ENCODE data around the gene IQCB1.
"Not testable (repeated sequence)": the region's sequence is repeated elsewhere in the genome, so short reads cannot be mapped to it uniquely, and the experiment has no call there.

DNA sequence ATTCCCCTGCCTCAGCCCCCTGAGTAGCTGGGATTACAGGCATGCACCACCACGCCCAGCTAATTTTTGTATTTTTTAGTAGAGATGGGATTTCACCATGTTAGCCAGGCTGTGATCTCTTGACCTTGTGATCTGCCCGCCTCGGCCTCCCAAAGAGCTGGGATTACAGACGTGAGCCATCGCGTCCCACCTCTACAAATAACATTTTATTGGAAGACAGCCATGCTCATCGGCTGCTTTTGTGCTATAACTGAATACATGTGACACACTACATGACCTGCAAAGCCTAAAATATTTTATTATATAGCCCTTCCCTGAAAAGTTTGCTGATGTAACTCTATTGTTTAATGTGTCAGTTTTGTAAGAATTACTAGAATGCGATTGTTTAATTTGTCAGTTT lies 52.1 kb downstream of the IQCB1 start:
- TF ChIP-seq, protein P1, sequence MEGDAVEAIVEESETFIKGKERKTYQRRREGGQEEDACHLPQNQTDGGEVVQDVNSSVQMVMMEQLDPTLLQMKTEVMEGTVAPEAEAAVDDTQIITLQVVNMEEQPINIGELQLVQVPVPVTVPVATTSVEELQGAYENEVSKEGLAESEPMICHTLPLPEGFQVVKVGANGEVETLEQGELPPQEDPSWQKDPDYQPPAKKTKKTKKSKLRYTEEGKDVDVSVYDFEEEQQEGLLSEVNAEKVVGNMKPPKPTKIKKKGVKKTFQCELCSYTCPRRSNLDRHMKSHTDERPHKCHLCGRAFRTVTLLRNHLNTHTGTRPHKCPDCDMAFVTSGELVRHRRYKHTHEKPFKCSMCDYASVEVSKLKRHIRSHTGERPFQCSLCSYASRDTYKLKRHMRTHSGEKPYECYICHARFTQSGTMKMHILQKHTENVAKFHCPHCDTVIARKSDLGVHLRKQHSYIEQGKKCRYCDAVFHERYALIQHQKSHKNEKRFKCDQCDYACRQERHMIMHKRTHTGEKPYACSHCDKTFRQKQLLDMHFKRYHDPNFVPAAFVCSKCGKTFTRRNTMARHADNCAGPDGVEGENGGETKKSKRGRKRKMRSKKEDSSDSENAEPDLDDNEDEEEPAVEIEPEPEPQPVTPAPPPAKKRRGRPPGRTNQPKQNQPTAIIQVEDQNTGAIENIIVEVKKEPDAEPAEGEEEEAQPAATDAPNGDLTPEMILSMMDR (optimal IDR thresholded peaks at IDR 0.05 in 1 of 3, IDR thresholded peaks at IDR 0.05 in 1 of 3, conservative IDR thresholded peaks at IDR 0.05 in 1 of 3; ENCODE audit: extremely low read depth in 1 of 3, insufficient read depth in 2 of 3, low read length in 3 of 3): not testable (repeated sequence)
- TF ChIP-seq EZH2 (IDR thresholded peaks at IDR 0.05; ENCODE audit: low read length): not testable (repeated sequence)

Data from keratinocyte (primary cell).